ENCODE measurements around the gene PEX14.

The PEX14 gene

DNA sequence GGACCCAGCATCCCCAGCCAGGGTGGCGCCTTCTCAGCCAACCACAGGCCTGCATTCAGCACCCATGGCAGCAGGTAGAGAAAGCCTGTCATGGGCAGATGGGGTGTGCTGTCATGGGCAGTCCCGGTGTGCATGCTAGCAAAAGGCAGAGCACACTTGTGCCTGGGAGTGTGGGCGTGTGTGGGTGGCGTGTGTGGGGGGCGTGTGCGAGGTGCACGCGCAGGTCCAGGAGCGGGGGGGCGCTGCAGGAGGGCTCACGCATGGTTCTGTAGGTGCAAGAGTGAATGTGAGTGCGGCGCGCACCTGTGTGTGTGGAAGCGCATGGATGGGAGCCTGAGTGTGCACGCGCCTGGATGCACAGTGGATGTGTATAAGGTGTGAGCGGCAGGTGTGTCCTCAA lies 184.5 kb downstream of the PEX14 start:
- H3K4me3 ChIP-seq (ENCODE audit: control insufficient read depth, low read depth, low read length) = no peak overlapping the region
- no peak for TF ChIP-seq CTCF (IDR thresholded peaks at IDR 0.05; ENCODE audit: control insufficient read depth, insufficient read depth, low read depth, low read length, missing control alignments)
- DNase-seq (ENCODE audit: low read depth) = no peak

DNA sequence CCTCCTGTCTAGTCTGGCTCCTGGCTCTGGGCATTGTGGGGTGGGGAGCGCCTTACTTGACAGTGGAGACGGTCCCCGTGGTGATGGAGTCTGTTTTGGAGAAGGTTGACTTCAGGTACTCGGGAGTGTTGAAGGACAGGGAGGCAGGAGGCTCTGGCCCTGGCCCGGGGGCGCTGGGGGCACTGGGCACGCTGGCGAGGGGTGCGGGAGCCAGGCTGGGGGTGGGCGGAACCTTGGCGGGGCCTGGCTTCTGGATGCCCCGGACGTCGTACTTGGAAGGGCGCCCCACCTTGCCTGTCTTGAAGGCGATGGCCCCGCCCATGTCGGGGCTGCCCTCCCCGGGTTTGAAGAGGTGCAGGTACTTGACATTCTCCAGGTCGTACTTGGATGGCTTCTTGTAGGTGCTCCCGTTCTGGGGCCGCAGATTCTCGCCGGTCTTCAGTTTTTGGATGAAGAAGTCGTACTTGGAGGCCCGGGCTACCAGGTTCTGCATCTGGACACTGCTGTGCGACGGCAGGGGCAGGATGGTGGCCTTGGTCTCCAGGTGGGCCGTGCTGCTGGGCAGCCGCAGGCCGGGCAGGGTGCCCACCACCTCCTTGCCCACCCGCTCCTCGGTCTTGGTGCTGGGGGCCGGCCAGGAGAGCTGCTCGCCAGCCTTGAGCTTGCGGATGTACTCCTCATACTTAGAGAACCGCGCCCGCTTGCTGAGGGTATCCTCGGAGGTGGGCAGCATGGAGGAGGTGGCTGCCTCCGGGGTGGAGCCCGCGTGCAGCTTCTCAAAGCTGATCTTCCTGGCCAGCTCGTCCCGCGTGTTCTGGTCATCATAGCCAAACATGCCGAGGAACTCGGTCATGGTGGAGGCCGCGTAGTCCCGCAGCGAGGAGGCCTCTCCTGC lies 185.1 kb downstream of the PEX14 start:
- H3K4me3 ChIP-seq (ENCODE audit: control insufficient read depth, low read depth, low read length) = no peak overlapping the region
- TF ChIP-seq CTCF (IDR thresholded peaks at IDR 0.05; ENCODE audit: control insufficient read depth, insufficient read depth, low read depth, low read length, missing control alignments) = no peak
- no peak for DNase-seq (ENCODE audit: low read depth)

- H3K4me3 ChIP-seq (ENCODE audit: control insufficient read depth, low read depth, low read length) = no peak overlapping the region
- no peak for DNase-seq (ENCODE audit: low read depth)
- TF ChIP-seq CTCF (IDR thresholded peaks at IDR 0.05; ENCODE audit: control insufficient read depth, insufficient read depth, low read depth, low read length, missing control alignments) = no peak
Observed at GRCh38 chr1:10661453-10661852, 186.7 kb downstream of the PEX14 start.

- DNase-seq (ENCODE audit: low read depth) = no peak
- no peak overlapping the region for H3K4me3 ChIP-seq (ENCODE audit: control insufficient read depth, low read depth, low read length)
- no peak for TF ChIP-seq CTCF (IDR thresholded peaks at IDR 0.05; ENCODE audit: control insufficient read depth, insufficient read depth, low read depth, low read length, missing control alignments)
Observed at GRCh38 chr1:10662090-10662688, 187.4 kb downstream of the PEX14 start.

- no peak for DNase-seq (ENCODE audit: low read depth)
Observed at GRCh38 chr1:10662824-10663677, 188.3 kb downstream of the PEX14 start.

More at GRCh38 chr1:10662824-10663677, 188.3 kb downstream of the PEX14 start:
- no peak overlapping the region for H3K4me3 ChIP-seq (ENCODE audit: control insufficient read depth, low read depth, low read length)
- no peak for TF ChIP-seq CTCF (IDR thresholded peaks at IDR 0.05; ENCODE audit: control insufficient read depth, insufficient read depth, low read depth, low read length, missing control alignments)

Measured in AG09309 (cell line).